Ishikawa (cell line): Measurements from ENCODE around the gene FBXO39.

Source experiments
- CEBPB ChIP-seq: IDR thresholded peaks from 2 replicates; pipeline ENCODE4 v1.6.1; 2012
- CREB1 ChIP-seq: IDR thresholded peaks from 2 replicates; pipeline ENCODE4 v1.6.1; 2012; ENCODE audit warnings: low read depth
- EGR1 ChIP-seq: IDR thresholded peaks from 2 replicates; pipeline ENCODE4 v1.6.1; 2012
- EP300 ChIP-seq: IDR thresholded peaks from 2 replicates; pipeline ENCODE4 v1.6.1; 2012; ENCODE audit warnings: borderline replicate concordance
- FOXM1 ChIP-seq: IDR thresholded peaks from 2 replicates; pipeline ENCODE4 v1.6.1; 2012; ENCODE audit warnings: low read depth, borderline replicate concordance
- RAD21 ChIP-seq: IDR thresholded peaks from 2 replicates; pipeline ENCODE4 v1.6.1; 2012; ENCODE audit warnings: low read depth
- TAF1 ChIP-seq: IDR thresholded peaks from 2 replicates; pipeline ENCODE4 v1.6.1; 2012; ENCODE audit warnings: low read depth, mild to moderate bottlenecking
- TCF12 ChIP-seq: IDR thresholded peaks from 2 replicates; pipeline ENCODE4 v1.6.1; 2012; ENCODE audit warnings: low read depth
- TEAD4 ChIP-seq: IDR thresholded peaks from 2 replicates; pipeline ENCODE4 v1.6.1; 2012
- ZBTB7A ChIP-seq: IDR thresholded peaks from 2 replicates; pipeline ENCODE4 v1.6.1; 2012; ENCODE audit warnings: low read depth
- TF ChIP-seq, protein P1 (sequence below): IDR thresholded peaks from 2 replicates; pipeline ENCODE4 v1.6.1; 2012
- TF ChIP-seq, protein P2 (sequence below): IDR thresholded peaks from 2 replicates; pipeline ENCODE4 v1.6.1; 2012; ENCODE audit warnings: low read depth, mild to moderate bottlenecking

DNA sequence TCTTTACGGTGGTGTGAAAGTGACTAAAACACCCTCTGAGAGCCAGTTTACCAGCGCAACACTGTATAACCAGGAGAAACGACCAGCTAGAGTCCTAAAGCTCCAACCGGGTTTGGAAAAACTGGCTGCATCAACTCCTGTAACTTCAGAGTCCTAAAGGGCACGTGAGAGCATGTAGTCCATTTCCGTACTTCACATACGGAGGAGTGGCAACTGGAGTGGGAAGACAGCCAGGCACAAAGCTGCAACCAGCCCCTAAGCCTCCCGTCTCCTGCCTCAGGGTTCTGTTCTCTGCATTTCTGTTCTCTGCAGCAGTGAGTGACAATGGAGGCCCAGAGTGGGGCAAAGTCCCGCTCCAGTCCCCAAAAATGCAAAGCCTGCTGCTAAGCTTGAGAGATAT, 36.3 kb downstream of the FBXO39 start:
- TF ChIP-seq, protein P1, sequence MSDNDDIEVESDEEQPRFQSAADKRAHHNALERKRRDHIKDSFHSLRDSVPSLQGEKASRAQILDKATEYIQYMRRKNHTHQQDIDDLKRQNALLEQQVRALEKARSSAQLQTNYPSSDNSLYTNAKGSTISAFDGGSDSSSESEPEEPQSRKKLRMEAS: no peak
- TF ChIP-seq, protein P2, sequence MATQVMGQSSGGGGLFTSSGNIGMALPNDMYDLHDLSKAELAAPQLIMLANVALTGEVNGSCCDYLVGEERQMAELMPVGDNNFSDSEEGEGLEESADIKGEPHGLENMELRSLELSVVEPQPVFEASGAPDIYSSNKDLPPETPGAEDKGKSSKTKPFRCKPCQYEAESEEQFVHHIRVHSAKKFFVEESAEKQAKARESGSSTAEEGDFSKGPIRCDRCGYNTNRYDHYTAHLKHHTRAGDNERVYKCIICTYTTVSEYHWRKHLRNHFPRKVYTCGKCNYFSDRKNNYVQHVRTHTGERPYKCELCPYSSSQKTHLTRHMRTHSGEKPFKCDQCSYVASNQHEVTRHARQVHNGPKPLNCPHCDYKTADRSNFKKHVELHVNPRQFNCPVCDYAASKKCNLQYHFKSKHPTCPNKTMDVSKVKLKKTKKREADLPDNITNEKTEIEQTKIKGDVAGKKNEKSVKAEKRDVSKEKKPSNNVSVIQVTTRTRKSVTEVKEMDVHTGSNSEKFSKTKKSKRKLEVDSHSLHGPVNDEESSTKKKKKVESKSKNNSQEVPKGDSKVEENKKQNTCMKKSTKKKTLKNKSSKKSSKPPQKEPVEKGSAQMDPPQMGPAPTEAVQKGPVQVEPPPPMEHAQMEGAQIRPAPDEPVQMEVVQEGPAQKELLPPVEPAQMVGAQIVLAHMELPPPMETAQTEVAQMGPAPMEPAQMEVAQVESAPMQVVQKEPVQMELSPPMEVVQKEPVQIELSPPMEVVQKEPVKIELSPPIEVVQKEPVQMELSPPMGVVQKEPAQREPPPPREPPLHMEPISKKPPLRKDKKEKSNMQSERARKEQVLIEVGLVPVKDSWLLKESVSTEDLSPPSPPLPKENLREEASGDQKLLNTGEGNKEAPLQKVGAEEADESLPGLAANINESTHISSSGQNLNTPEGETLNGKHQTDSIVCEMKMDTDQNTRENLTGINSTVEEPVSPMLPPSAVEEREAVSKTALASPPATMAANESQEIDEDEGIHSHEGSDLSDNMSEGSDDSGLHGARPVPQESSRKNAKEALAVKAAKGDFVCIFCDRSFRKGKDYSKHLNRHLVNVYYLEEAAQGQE: no peak
- TF ChIP-seq ZBTB7A (no peak), CREB1 (no peak), EP300 (no peak), RAD21 (no peak), TEAD4 (no peak), EGR1 (no peak), TCF12 (no peak), TAF1 (no peak), CEBPB (no peak), FOXM1 (no peak)
